K562 (cell line): ENCODE results near the gene FANCG. TPM values are rescaled to one million over a fixed set of nuclear protein-coding genes. Genes with fewer than 3 reads are reported as not detected.

Source experiments
- ATAC-seq: fragments of 200-7000 bp; cut with Tn5 transposase; 3 replicates; pipeline ENCODE4 v1.9.1; 2020; ENCODE audit warnings: moderate library complexity
- BruUV-seq: library from RNA; stranded (reverse); fragments of 400-500 nt; replicated peaks from 2 replicates; lab custom pipeline; 2021; lab: Mats Ljungman, UMichigan
- CTCF ChIA-PET: fragments of 300-600 bp; formaldehyde crosslinking; extraction: SDS; loops from one replicate; lab custom pipeline; 2021; ENCODE audit warnings: low intra/inter-chr PET ratio; lab: Yijun Ruan, JAX
- POLR2A ChIA-PET: fragments of 300-600, 350-650 bp; sonication (Branson Sonifier 250); formaldehyde crosslinking; extraction: SDS; loops from one replicate; lab custom pipeline; 2021; ENCODE audit warnings: antibody characterized with exemption, inconsistent platforms; lab: Yijun Ruan, JAX
- DNase-seq, 4 experiments: peaks; one replicate each; pipeline versions ENCODE4 v3.0.0 to v3.0.0-alpha.2; 2011 to 2018; ENCODE audit warnings: low spot score in 3 of 4, mixed read lengths in 3 of 4; ENCODE audit errors: extremely low read depth in 1 of 4
- FAIRE-seq: peaks from 2 replicates; lab custom pipeline; 2011; peaks lifted over from hg19 to GRCh38; lab: Jason Lieb, UNC
- H2AFZ ChIP-seq: 2 replicates; pipeline ENCODE4 v1.6.0; 2011; ENCODE audit warnings: low read depth, low read length, control low read depth, inconsistent platforms
- H3K27ac ChIP-seq: fragments of 200-600 bp; 3 replicates; pipeline ENCODE4 v1.8.0; 2011; ENCODE audit warnings: low read depth, mild to moderate bottlenecking, control low read depth, inconsistent platforms, low read length, moderate library complexity, mixed read lengths; ENCODE audit errors: extremely low read depth
- H3K27me3 ChIP-seq, 2 experiments: fragments of 300-600 bp in 1 of 2; 2 replicates in 1 of 2; 3 replicates in 1 of 2; pipeline versions ENCODE4 v1.6.0 to v1.8.0; 2011; ENCODE audit warnings: inconsistent platforms in 2 of 2, low read length in 2 of 2, mild to moderate bottlenecking in 1 of 2, mixed read lengths in 1 of 2, moderate library complexity in 1 of 2; ENCODE audit not compliant: control insufficient read depth in 2 of 2, insufficient read depth in 2 of 2
- H3K36me3 ChIP-seq: fragments of 300-600 bp; 3 replicates; pipeline ENCODE4 v1.8.0; 2011; ENCODE audit warnings: mild to moderate bottlenecking, low read length, inconsistent platforms; ENCODE audit not compliant: control insufficient read depth, insufficient read depth
- H3K4me1 ChIP-seq, 2 experiments: fragments of 200-600 bp in 1 of 2; replicated peaks in 1 of 2; 2 replicates in 1 of 2; 3 replicates in 1 of 2; pipeline versions ENCODE4 v1.5.1 to v1.8.0; 2011; ENCODE audit warnings: inconsistent platforms in 2 of 2, low read length in 2 of 2, mild to moderate bottlenecking in 1 of 2, mixed read lengths in 1 of 2, moderate library complexity in 1 of 2; ENCODE audit not compliant: control insufficient read depth in 2 of 2, insufficient read depth in 2 of 2
- H3K4me2 ChIP-seq: 2 replicates; pipeline ENCODE4 v1.6.1; 2011; ENCODE audit warnings: low read length, control low read depth, inconsistent platforms, mixed read lengths; ENCODE audit not compliant: insufficient read depth
- H3K4me3 ChIP-seq: fragments of 200-600 bp; sonication (generic), shearing (Covaris generic); 2 replicates; pipeline ENCODE4 v1.5.1; 2016; ENCODE audit warnings: control low read depth, inconsistent platforms
- H3K79me2 ChIP-seq: fragments of 200-600 bp; 3 replicates; pipeline ENCODE4 v1.8.0; 2011; ENCODE audit warnings: low read length, inconsistent platforms; ENCODE audit not compliant: control insufficient read depth, insufficient read depth
- H3K9ac ChIP-seq, 2 experiments: 2 replicates each; pipeline versions ENCODE4 v1.6.0 to v1.6.1; 2011; ENCODE audit warnings: low read depth in 2 of 2, low read length in 2 of 2, control low read depth in 1 of 2, inconsistent platforms in 1 of 2, mild to moderate bottlenecking in 1 of 2, mixed read lengths in 1 of 2; ENCODE audit not compliant: insufficient read depth in 1 of 2
- H3K9me1 ChIP-seq: one replicate; pipeline ENCODE4 v1.6.0; 2011; ENCODE audit warnings: inconsistent platforms, mild to moderate bottlenecking, low read length, moderate library complexity; ENCODE audit not compliant: control insufficient read depth, insufficient read depth
- H3K9me3 ChIP-seq: replicated peaks from 2 replicates; pipeline ENCODE4 v1.5.1; 2011; ENCODE audit warnings: low read depth, low read length, inconsistent platforms; ENCODE audit not compliant: control insufficient read depth, insufficient read depth
- H4K20me1 ChIP-seq: replicated peaks from 2 replicates; pipeline ENCODE4 v1.6.1; 2011; ENCODE audit warnings: low read length, inconsistent platforms, mixed read lengths; ENCODE audit not compliant: control insufficient read depth, insufficient read depth
- FOSL1 ChIP-seq: fragments of 200-800 bp; sonication (Bioruptor generic); conservative IDR thresholded peaks from 2 replicates; pipeline ENCODE4 v1.6.1; 2016; ENCODE audit warnings: missing genetic modification characterization, missing compliant biosample characterization
- FOXJ2 ChIP-seq: fragments of 200-800 bp; sonication (Bioruptor generic); IDR thresholded peaks from 2 replicates; pipeline ENCODE4 v1.6.1; 2016; ENCODE audit warnings: missing genetic modification characterization, missing compliant biosample characterization
- JUND ChIP-seq, 2 experiments: IDR thresholded peaks; 2 replicates in 1 of 2; 3 replicates in 1 of 2; pipeline ENCODE4 v1.6.1; 2011; ENCODE audit warnings: borderline replicate concordance in 2 of 2, low read depth in 2 of 2, low read length in 2 of 2, improper control_type of control experiment in 1 of 2, missing biosample characterization in 1 of 2, missing genetic modification characterization in 1 of 2, missing genetic modification reagents in 1 of 2
- MBD1 ChIP-seq: fragments of 250-450 bp; sonication (Bioruptor Pico); IDR thresholded peaks from 2 replicates; pipeline ENCODE4 v1.8.0; 2022; ENCODE audit warnings: inconsistent platforms
- PHB ChIP-seq: fragments of 250-450 bp; sonication (Bioruptor Pico); IDR thresholded peaks from 2 replicates; pipeline ENCODE4 v1.5.0; 2021
- POLR2AphosphoS2 ChIP-seq: IDR thresholded peaks from 2 replicates; pipeline ENCODE4 v1.6.1; 2012; ENCODE audit warnings: low read length, improper control_type of control experiment
- SNIP1 ChIP-seq: fragments of 450-650 bp; IDR thresholded peaks from 2 replicates; pipeline ENCODE4 v1.7.1; 2017; ENCODE audit warnings: low read depth, mild to moderate bottlenecking
- STAG1 ChIP-seq: sonication (generic); formaldehyde crosslinking; IDR thresholded peaks from 2 replicates; pipeline ENCODE4 v1.5.0; 2020; ENCODE audit warnings: missing genetic modification reagents, borderline replicate concordance
- TAF9B ChIP-seq: fragments of 450-650 bp; IDR thresholded peaks from 2 replicates; pipeline ENCODE4 v1.6.1; 2018; ENCODE audit warnings: mild to moderate bottlenecking; ENCODE audit not compliant: partially characterized antibody
- TSC22D4 ChIP-seq: fragments of 450-650 bp; IDR thresholded peaks from 2 replicates; pipeline ENCODE4 v1.6.1; 2016; ENCODE audit warnings: missing genetic modification characterization, missing biosample characterization, control low read depth
- WGBS: fragments of 100-300 bp; shearing (Covaris generic); methylation state at CpG from one replicate; pipeline ENCODE4 v1.1.6; 2016; ENCODE audit warnings: low coverage, mixed read lengths; ENCODE audit not compliant: insufficient coverage; ENCODE audit errors: missing lambda C conversion rate; 5-methylcytosine and 5-hydroxymethylcytosine counted together
- in situ Hi-C: fragments of 300-500 bp; cut with MboI; formaldehyde crosslinking; loops from 4 replicates; pipeline ENCODE4 v1.15.0; 2018; ENCODE audit warnings: inconsistent platforms, mixed read lengths
- intact Hi-C: fragments of 100-400 bp; cut with micrococcal nuclease; formaldehyde crosslinking; loops from 2 replicates; pipeline ENCODE4 v1.14.2; 2022
- polyA plus RNA-seq, 8 experiments: library from polyadenylated mRNA; depleted of rRNA in 4 of 8; stranded (reverse) in 5 of 8; unstranded in 3 of 8; fragments of >200 nt; fragmentation: Nextera tagmentation in 2 of 8; fragmentation: Illumina TruSeq in 1 of 8; extraction: Ambion mirVana in 2 of 8; extraction: Trizol in 1 of 8; gene quantifications; 2 replicates each; pipeline versions ENCODE4 v1.2.1 to v1.2.3, GENCODE V29; 2011 to 2014; ENCODE audit warnings: inconsistent platforms in 1 of 8, missing spikeins in 1 of 8
- total RNA-seq, 7 experiments: library from RNA; depleted of rRNA in 6 of 7; stranded (reverse); fragments of >200 nt in 6 of 7; fragmentation: Illumina TruSeq in 2 of 7; extraction: Trizol in 2 of 7; gene quantifications; 2 replicates each; pipeline versions ENCODE4 v1.2.1 to v1.2.3, GENCODE V29; 2011 to 2021; ENCODE audit warnings: low replicate concordance in 1 of 7
- TF ChIP-seq, protein P1 (sequence below): fragments of 450-650 bp; conservative IDR thresholded peaks from 2 replicates; pipeline ENCODE4 v1.6.1; 2016; ENCODE audit warnings: missing genetic modification characterization, low read depth, mild to moderate bottlenecking, control low read depth, missing compliant biosample characterization
- TF ChIP-seq, protein P2 (sequence below): sonication (generic); IDR thresholded peaks from 2 replicates; pipeline ENCODE4 v1.6.1; 2016
- TF ChIP-seq, protein P3 (sequence below): fragments of 450-650 bp; IDR thresholded peaks from 2 replicates; pipeline ENCODE4 v1.6.1; 2017; ENCODE audit warnings: mild to moderate bottlenecking, moderate library complexity

The FANCG gene
- total and polyA plus RNA-seq, 9 of the 15 experiments (the other 6 are each of a cell fraction or from before 2014, with no cell fraction given): 7.5 to 43.9 (median 31.0) TPM

DNA sequence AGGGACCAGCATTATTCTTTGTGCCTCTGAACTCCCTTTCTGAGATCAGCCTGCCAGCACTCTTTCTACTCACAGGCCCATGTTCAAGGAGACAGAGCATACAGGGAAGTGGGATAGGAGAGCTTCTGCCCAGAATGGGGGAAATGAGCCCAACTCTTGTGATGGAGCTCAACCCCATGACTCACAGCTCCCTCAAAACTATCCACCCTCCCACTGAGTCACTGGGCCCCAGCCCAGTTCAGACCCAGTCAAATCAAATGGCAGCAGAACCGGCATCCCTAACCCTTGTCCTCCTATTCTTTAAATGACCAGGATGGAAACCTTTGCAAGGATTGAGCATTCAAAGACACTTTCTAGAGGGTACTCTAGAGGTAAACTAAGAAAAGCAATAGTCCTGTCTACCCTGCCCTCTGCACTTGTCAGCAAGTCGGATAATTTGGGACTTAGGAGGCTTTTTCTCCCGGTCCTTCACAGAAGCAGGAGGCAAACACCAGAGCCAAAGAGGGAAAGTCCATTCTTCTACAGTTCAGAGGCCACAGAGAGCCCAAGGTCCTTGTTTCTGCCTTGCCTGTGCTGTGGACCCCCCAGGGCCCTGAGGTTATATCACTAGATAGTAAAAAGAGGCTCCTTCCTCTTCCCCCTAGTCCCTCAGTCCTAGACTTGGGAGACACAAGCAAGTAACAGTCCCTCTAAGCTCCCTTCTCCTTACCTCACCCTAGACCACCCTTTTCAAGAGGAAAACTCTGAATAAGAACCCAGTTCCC, 32.7 kb upstream of the FANCG start:
- Histone ChIP-seq H3K4me2 (peak overlapping the region; percentile 61), H2AFZ (peak overlapping the region; percentile 38), H3K36me3 (peaks cover 8% of the 10 kb centered on the region; the same call in 1 of the 3 replicates), H4K20me1 (peaks cover 4% of the 10 kb centered on the region), H3K4me3 (peak overlapping the region; percentile 9; the same call in 1 of the 2 replicates), H3K27me3 (no peaks in the 10 kb centered on the region), H3K27ac (peak overlapping the region; percentile 58), H3K9me3 (no peaks in the 10 kb centered on the region), H3K9ac (peak overlapping the region in 1 of 2 experiments; percentile 48; a peak in 3 of 4 replicates), H3K4me1 (peaks cover 49 to 59% of the 10 kb centered on the region in 2 experiments), H3K9me1 (no peaks in the 10 kb centered on the region), H3K79me2 (peaks cover 47% of the 10 kb centered on the region)
- peak; percentile 79 for FAIRE-seq
- POLR2A ChIA-PET: interaction anchor here (0.6 to 1.2 kb wide), 3 partner anchors 11 to 681 kb away, joined by 3 read pairs; no protein-coding TSS in a partner anchor
- intact Hi-C loops: no loop called here
- in situ Hi-C loops: no loop called here
- DNase-seq: peak in 1 of 4 experiments; percentile 45
- TF ChIP-seq, protein P1, sequence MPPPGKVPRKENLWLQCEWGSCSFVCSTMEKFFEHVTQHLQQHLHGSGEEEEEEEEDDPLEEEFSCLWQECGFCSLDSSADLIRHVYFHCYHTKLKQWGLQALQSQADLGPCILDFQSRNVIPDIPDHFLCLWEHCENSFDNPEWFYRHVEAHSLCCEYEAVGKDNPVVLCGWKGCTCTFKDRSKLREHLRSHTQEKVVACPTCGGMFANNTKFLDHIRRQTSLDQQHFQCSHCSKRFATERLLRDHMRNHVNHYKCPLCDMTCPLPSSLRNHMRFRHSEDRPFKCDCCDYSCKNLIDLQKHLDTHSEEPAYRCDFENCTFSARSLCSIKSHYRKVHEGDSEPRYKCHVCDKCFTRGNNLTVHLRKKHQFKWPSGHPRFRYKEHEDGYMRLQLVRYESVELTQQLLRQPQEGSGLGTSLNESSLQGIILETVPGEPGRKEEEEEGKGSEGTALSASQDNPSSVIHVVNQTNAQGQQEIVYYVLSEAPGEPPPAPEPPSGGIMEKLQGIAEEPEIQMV (tag): no peak
- TF ChIP-seq PHB (CRISPR knock-in tag) (no peak), MBD1 (no peak), TSC22D4 (no peak), STAG1 (no peak), FOSL1 (tag) (0 out of 2 replicates have a peak, but pooled peaks have one; percentile 39), JUND (IDR thresholded peaks at IDR 0.05; ENCODE audit: borderline replicate concordance, low read depth, low read length) (peak; percentile 38; the same call in 1 of the 2 replicates), JUND (tag; IDR thresholded peaks at IDR 0.05; ENCODE audit: borderline replicate concordance, low read depth, low read length) (no peak), POLR2AphosphoS2 (no peak), TAF9B (no peak), FOXJ2 (tag) (0 out of 2 replicates have a peak, but pooled peaks have one; percentile 2), SNIP1 (no peak)
- TF ChIP-seq, protein P2, sequence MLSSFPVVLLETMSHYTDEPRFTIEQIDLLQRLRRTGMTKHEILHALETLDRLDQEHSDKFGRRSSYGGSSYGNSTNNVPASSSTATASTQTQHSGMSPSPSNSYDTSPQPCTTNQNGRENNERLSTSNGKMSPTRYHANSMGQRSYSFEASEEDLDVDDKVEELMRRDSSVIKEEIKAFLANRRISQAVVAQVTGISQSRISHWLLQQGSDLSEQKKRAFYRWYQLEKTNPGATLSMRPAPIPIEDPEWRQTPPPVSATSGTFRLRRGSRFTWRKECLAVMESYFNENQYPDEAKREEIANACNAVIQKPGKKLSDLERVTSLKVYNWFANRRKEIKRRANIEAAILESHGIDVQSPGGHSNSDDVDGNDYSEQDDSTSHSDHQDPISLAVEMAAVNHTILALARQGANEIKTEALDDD: no peak
- TF ChIP-seq, protein P3, sequence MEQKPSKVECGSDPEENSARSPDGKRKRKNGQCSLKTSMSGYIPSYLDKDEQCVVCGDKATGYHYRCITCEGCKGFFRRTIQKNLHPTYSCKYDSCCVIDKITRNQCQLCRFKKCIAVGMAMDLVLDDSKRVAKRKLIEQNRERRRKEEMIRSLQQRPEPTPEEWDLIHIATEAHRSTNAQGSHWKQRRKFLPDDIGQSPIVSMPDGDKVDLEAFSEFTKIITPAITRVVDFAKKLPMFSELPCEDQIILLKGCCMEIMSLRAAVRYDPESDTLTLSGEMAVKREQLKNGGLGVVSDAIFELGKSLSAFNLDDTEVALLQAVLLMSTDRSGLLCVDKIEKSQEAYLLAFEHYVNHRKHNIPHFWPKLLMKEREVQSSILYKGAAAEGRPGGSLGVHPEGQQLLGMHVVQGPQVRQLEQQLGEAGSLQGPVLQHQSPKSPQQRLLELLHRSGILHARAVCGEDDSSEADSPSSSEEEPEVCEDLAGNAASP: no peak
- no TSS peak for BruUV-seq
- CTCF ChIA-PET: no interaction called here
- 26% methylated on average over 3 of the region's 3 CpGs for WGBS
- ATAC-seq: no peak
